Lower leg skin (tissue), 3 donors: ENCODE data around the gene CCT6B.

Experiments
- POLR2A ChIP-seq, 2 donors: fragments of 450-650 bp; IDR thresholded peaks; one replicate each; pipeline ENCODE4 v1.6.1; 2016 to 2017; ENCODE audit warnings: antibody characterized with exemption in 2 of 2, mild to moderate bottlenecking in 1 of 2, moderate library complexity in 1 of 2
- TF ChIP-seq, protein P1 (sequence below), 3 donors: fragments of 450-650 bp; IDR thresholded peaks; one replicate each; pipeline ENCODE4 v1.5.1; 2016; ENCODE audit warnings: antibody characterized with exemption in 3 of 3, mild to moderate bottlenecking in 3 of 3, moderate library complexity in 2 of 3

DNA sequence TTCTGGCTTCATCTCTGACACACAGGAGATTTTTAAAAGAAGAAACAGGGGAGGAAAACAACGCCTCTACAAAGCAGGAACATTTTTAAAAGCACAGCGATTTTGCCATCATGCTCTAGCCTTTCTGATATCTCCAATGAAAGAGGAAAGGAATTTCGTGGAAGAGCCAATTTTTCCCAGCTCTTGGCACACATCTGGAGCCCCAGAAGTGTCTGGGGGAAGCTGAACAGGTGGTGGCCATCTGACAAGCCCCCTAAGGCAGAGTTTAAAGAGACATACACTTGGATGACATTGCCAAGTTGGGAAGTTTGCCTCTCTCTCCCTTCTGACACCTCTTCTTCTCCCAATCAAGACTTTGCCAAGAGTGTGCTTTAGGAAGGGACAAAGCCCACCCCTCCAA is 82.1 kb downstream of the CCT6B start:
- TF ChIP-seq, protein P1, sequence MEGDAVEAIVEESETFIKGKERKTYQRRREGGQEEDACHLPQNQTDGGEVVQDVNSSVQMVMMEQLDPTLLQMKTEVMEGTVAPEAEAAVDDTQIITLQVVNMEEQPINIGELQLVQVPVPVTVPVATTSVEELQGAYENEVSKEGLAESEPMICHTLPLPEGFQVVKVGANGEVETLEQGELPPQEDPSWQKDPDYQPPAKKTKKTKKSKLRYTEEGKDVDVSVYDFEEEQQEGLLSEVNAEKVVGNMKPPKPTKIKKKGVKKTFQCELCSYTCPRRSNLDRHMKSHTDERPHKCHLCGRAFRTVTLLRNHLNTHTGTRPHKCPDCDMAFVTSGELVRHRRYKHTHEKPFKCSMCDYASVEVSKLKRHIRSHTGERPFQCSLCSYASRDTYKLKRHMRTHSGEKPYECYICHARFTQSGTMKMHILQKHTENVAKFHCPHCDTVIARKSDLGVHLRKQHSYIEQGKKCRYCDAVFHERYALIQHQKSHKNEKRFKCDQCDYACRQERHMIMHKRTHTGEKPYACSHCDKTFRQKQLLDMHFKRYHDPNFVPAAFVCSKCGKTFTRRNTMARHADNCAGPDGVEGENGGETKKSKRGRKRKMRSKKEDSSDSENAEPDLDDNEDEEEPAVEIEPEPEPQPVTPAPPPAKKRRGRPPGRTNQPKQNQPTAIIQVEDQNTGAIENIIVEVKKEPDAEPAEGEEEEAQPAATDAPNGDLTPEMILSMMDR (IDR thresholded peaks at IDR 0.05), result no peak
- TF ChIP-seq POLR2A (IDR thresholded peaks at IDR 0.05), result no peak
